ENCODE measurements around the gene PCSK4. TPM values are rescaled to one million over a fixed set of nuclear protein-coding genes. Genes with fewer than 3 reads are reported as not detected.

PCSK4 gene
- total and polyA plus RNA-seq, 2 of the 13 experiments (the other 11 are each of a cell fraction or from before 2014, with no cell fraction given), result 2.0 to 2.7 TPM

GRCh38 chr19:1469255-1470054 is 20.7 kb downstream of the PCSK4 start (continued):
- TF ChIP-seq ZBTB26 (CRISPR knock-in tag; IDR thresholded peaks at IDR 0.05; ENCODE audit: borderline replicate concordance), result no peak
- no peak for TF ChIP-seq HMGA1 (CRISPR knock-in tag; conservative IDR thresholded peaks at IDR 0.05)
- TF ChIP-seq ZNF235 (CRISPR knock-in tag; IDR thresholded peaks at IDR 0.05; ENCODE audit: borderline replicate concordance), result no peak
- TF ChIP-seq MIXL1 (CRISPR knock-in tag; IDR thresholded peaks at IDR 0.05), result no peak
- TF ChIP-seq, protein P1, sequence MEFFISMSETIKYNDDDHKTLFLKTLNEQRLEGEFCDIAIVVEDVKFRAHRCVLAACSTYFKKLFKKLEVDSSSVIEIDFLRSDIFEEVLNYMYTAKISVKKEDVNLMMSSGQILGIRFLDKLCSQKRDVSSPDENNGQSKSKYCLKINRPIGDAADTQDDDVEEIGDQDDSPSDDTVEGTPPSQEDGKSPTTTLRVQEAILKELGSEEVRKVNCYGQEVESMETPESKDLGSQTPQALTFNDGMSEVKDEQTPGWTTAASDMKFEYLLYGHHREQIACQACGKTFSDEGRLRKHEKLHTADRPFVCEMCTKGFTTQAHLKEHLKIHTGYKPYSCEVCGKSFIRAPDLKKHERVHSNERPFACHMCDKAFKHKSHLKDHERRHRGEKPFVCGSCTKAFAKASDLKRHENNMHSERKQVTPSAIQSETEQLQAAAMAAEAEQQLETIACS (CRISPR knock-in tag; IDR thresholded peaks at IDR 0.05), result peak; percentile 77
- TF ChIP-seq ZBTB7B (CRISPR knock-in tag; IDR thresholded peaks at IDR 0.05), result peak; percentile 35; the same call in 1 of the 2 replicates
- TF ChIP-seq ZNF121 (CRISPR knock-in tag; IDR thresholded peaks at IDR 0.05), result no peak
- TF ChIP-seq ATF7-NPFF (CRISPR knock-in tag; IDR thresholded peaks at IDR 0.05; ENCODE audit: low read depth), result 0 out of 2 replicates have a peak, but pooled peaks have one; percentile 21
- no peak for TF ChIP-seq CERS6 (CRISPR knock-in tag; IDR thresholded peaks at IDR 0.05)
- no peak for TF ChIP-seq IKZF4 (CRISPR knock-in tag; IDR thresholded peaks at IDR 0.05; ENCODE audit: borderline replicate concordance, low read depth, not compliant biosample characterization)
- TF ChIP-seq NFE2L1 (CRISPR knock-in tag; IDR thresholded peaks at IDR 0.05; ENCODE audit: borderline replicate concordance), result no peak
- TF ChIP-seq AHDC1 (CRISPR knock-in tag; IDR thresholded peaks at IDR 0.05; ENCODE audit: borderline replicate concordance), result no peak
- peak; percentile 54; the same call in 1 of the 2 replicates for TF ChIP-seq ZNF607 (CRISPR knock-in tag; IDR thresholded peaks at IDR 0.05; ENCODE audit: borderline replicate concordance)
- TF ChIP-seq CENPX (CRISPR knock-in tag; IDR thresholded peaks at IDR 0.05), result no peak
- TF ChIP-seq, protein P2, sequence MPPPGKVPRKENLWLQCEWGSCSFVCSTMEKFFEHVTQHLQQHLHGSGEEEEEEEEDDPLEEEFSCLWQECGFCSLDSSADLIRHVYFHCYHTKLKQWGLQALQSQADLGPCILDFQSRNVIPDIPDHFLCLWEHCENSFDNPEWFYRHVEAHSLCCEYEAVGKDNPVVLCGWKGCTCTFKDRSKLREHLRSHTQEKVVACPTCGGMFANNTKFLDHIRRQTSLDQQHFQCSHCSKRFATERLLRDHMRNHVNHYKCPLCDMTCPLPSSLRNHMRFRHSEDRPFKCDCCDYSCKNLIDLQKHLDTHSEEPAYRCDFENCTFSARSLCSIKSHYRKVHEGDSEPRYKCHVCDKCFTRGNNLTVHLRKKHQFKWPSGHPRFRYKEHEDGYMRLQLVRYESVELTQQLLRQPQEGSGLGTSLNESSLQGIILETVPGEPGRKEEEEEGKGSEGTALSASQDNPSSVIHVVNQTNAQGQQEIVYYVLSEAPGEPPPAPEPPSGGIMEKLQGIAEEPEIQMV (CRISPR knock-in tag; IDR thresholded peaks at IDR 0.05; ENCODE audit: low read depth), result peak; percentile 53; the same call in 1 of the 2 replicates
- TF ChIP-seq GABPA (IDR thresholded peaks at IDR 0.05; ENCODE audit: low read depth, low read length), result no peak
- TF ChIP-seq GABPA (CRISPR knock-in tag; IDR thresholded peaks at IDR 0.05; ENCODE audit: low read depth), result no peak
- TF ChIP-seq ZNF777 (CRISPR knock-in tag; IDR thresholded peaks at IDR 0.05), result peak; percentile 92

Data from HepG2 (cell line).